GM18499 (cell line): ENCODE measurements around the gene SMAD2.

Experiments used
- ATAC-seq: cut with Tn5 transposase; IDR thresholded peaks from one replicate; pipeline ENCODE4 v1.9.1; 2021; ENCODE audit warnings: moderate number of reproducible peaks; ENCODE audit not compliant: insufficient read depth, unreplicated experiment

The SMAD2 gene

DNA sequence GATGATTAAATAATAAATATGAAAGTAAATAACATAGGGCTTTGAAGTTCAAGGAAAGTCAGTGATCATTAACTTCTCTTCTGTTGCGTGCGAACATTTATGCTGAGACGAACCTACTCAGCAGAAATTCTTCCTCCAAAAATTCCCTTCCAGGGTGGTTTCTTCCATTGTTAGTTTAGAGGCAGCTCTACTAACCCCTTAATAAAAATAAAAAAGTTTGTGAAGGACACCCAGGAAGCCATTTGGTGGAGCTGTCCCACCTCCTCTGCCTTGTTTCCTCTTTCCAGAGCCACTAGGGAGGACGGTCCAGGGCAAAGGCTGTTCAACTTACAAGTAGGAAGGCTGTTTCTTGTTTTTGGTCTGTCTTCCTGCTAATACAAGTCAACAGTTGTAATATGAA, 2.1 kb upstream of the SMAD2 start:
- no peak for ATAC-seq

DNA sequence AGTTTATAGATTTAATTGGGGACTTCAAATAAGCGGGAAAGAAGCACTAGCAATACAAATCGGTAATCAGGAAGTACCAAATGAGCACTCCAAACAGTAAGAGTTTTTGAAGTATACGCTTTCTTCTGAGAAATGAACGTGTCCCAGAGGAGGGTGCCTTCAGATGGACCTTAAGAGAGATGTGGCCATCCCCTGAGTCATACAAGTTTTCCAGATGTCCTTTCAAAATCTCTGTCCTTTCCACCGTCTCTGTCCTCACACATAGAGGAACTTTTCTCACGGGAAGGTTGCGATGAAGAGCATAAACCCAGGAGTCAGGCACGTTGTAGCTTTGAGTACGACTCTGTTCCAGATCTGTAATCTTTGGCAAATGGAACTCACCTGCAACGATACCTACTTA, 1.7 kb upstream of the SMAD2 start:
- ATAC-seq, result no peak

DNA sequence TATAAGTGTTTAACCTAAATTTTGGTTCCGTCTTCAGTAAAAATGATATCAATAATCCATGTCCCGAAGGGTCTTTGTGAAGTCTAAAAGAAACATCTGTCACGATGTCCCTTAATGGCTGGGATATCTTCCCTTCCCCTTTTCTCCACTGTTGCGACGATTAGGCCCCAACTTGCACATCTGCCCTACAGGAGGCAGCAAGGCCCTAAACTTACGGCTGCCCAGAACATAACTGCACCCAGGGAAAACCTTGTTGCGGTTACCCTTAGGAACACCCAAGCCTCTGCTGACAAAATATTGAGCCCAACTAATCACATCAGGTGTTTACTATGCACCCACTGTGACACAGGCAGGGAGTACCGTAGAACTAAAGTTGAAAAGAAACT, 1.3 kb upstream of the SMAD2 start:
- ATAC-seq, result peak; percentile 0

DNA sequence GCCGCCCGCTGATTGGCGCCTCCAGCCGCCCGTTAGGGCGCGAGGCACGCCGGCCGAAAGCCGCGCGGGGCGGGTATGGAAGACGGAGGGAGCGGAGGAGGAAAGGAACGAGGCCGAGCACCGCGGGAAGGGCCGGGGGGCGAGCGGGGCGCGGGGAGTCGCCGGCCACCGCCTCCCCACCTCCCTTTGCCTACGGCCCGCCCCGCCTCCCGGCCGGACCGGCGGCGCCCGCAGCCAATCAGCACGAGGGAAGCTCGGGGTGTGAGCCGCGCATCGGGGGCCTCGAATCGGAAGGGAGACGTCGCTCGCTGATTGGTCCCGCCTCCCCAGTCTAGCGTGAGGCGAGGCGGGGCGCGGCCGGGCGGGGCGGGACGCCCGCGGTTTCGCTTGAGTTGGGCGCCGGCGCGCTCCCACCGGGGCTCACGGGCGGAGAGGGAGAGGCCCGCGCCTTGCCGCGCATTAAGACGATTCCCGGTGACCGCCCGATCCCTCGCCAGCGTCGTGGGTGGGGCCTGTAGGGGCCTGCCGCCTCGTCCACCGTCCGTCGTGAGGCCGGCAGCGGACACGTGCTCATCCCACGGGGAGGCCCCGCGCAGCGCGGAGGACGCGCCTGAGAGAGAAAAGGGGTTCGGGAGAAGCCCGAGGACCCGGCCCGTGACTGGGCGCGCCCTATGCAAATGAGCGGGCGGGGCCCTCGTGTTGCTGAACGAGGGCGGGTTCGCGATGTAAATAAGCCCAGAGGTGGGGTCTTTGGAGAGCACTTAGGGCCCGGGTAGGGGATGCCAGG, 665 bp upstream of the SMAD2 start:
- peak; percentile 58 for ATAC-seq

DNA sequence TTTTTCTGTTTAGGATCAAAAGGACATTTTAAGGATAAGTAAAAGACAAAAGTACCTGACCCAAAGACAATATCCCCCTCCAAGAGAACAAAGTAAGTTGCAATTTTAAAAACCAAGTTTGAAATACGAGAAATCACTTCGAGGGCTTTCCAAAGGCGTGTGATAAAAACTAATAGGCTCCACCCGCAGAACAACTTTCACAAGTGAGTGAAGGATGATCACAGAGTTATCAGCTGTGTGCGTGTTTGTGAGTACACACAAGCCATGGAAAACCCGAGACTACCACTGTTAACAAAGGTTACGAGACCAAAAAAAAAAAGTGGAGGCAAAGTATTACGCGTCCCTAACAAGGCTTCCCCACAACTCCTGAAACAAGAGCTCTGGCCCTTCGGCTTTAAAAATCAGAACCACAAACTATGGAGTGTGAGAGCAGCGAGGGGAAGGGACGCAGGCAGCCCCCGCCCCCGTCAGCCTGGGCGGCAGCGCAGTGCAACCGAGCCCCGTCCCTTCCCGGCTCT, 719 bp downstream of the SMAD2 start:
- no peak for ATAC-seq

DNA sequence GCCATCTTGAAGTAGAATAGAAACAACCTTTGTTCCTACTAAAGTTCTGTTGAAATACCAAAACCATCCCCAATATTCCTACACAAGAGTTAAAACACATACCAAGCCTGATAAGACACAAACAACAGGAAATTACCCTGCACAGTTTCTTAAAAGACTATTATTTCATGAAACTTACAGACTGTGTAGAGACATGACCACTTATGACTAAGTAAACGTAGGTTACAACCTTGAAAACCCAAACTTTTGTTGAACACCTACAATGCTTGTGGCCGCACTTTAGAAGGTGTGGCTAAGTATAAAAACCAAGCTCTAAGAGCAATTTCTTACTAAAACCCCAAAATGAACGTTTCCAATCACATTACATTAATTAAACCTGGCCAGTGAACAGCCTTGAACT, 2.0 kb downstream of the SMAD2 start:
- no peak for ATAC-seq

DNA sequence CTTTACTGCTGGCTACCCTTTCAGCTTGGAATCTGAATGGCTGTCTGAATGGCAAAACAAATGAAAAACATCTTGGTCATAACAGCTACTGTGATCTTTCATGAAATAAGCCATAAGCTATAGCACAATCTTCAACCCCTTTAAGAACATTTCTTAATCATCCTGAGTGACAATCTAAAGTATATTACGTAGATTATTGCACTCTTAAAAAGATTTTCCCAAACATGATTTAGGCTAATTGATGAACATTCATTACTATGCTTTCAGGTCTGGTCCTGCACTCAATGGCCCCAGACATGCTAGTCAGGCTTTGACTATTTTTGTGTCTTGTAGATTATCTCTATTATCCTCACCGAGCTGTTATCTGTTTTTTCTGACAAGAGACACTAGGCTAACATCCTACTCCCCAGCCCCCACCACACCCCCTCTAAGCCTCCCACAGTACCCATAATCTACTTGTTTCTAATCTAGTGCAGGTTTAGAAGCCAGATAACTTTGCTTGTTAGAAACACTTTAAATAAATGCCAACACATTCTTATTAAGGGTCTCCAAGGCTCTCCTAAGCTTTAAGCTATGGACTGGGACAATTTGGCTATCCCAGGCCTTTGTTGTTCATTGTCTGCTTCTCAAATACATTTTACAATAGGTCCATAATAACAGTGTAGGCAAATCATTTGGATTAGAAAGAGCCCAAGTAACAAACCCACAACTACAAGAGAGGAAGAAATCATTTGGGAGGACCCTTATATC, 4.2 kb downstream of the SMAD2 start:
- ATAC-seq, result no peak

DNA sequence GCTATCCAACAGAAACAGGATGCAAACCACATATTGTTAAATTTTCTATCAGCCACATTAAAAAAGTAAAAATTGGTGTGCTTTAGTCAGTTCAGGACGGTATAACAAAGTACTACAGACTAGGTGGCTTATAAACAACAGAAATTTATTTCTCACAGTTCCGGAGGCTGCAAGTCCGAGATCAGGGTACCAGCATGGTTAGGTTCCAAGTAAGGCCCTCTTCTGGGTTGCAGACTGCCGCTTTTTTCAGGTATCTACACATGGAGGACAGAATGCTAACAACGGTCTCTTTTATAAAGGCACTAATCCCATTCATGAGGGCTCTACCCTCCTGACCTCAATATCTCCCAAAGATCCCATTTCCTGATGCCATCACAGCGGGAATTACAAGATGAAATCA, 10.5 kb downstream of the SMAD2 start:
- ATAC-seq, result no peak

DNA sequence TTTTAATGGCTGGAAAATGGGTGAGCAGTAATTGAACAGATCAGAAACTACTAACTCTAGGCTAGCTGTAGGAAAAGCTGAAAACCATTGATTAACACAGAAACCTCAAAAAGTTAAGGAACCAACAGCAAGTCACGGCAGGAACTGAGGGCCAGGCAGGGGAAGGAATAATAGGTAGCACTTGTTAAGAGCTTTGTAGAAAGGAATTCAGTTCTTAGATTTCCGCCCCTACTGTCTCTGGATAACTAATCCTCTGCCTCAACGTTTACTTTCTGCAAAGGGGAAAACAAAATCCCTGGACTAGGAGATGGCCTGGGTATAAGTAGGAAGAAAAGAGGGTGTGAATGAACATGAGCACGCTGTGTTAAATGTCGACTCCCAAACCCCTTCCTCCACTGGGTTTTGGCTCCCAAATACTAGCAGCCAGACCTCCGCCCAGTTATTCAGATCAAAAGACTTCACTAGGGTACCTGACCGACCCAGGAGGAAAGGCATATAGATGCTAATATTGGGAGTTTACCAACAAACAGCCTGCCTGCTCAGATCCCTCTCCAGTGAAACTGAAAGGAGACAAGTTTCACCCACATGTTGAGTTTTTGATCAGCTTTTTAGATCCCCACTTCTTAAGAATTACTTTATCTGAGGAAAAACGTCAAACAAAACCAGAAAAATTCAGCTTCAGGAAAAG, 12.4 kb downstream of the SMAD2 start:
- ATAC-seq, result no peak

DNA sequence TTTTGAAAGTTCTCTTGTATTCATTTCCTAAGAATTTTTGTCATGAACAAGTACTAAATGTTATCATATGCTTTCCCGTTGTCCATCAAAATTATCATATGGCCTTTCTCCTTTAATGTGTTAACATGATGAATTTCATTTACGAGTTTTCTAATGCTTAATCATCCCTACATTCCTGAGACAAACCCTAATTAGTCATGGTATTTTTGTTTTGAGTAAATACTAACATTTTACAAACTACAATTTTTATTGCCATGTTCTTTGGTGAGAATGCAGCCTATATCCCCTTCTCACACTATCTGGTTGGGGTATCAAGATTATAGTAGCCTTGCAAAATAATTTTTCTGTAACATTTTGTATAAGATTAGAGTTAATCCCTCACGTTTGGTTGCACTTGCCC, 14.5 kb downstream of the SMAD2 start:
- ATAC-seq, result no peak

DNA sequence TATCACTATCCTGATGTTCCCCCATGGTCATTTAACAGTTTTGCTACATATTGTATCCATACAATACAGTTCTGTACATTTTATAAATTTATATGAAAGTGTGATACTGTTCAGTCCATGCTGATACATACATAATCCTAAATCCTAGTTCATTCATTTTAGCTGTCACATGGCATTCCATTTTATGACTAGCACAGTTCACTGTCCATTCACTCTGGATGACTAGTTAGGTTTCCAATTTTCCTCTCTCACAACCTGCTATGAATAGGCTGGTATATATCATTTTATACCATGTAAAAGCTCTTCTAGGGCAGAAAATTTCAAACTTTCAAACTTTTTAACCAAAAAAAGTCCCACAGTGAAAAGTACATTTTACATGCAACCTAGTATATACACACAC, 15.2 kb downstream of the SMAD2 start:
- no peak for ATAC-seq

DNA sequence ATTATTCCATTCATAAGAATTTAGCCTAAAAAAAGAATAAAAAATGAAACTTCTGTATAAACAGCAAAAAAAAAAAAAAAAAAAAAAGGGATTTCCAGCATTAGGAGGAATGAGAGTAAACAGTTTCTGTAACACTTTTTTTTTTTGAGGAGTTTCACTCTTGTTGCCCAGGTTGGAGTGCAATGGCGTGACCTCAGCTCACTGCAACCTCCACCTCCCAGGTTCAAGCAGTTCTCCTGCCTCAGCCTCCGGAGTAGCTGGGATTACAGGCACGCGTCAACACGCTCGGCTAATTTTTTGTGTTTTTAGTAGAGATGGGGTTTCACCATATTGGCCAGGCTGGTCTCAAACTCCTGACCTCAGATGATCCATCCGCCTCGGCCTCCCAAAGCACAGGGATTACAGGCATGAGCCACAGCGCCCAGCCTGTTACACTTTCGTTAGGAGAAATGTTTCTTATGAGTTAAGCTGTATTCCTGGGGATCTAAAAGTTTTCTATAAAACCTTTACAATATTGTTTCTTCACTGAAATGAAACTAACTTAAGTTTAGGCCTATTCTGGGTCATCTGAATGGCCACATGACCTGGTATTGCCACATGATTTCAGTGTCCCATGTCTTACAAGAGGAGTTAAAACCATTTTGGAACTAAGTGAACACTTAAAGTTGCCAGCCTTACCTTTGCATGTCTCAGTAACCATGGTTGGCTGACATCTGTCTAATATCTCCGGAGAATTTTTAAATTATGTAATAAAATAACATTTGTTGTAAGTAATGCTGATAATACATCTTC, 17.5 kb downstream of the SMAD2 start:
- ATAC-seq, result no peak

DNA sequence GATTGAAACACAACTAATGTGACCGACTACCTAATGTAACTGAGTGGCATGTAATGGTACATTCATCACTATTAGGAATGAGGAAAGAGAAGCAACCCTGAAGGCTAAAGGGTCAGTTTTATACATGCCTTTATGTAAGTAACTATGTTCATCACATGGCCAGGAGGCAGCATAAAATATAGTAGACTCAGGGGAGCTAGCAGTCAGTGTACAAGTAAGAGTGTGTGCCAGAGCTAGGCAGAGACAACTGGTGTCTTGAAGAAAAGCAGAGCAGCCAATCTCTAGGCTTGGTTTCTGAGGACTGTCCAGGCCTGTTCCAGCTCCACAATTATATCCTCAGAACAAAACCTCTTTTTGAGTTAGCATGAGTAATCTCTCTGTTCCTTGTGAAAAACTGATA, 18.1 kb downstream of the SMAD2 start:
- no peak for ATAC-seq

DNA sequence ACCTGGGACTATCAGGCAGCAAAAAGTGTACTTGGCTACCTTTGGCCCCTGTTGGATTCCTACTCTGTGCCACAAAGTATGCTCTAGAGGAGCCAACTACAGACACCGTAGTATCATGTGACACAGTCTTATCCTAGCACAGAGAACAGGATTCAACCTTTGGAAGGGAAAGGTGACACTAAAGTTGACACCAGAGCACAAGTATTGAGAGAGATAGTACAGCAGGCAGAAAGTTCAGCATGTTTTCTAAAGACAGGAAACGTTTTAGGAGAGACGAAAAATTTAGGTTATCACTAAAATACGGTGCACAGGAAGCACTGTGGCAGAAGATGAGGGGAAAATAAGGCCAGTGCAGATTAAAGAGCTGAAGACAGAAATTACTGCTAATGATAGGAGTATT, 18.6 kb downstream of the SMAD2 start:
- ATAC-seq, result no peak

DNA sequence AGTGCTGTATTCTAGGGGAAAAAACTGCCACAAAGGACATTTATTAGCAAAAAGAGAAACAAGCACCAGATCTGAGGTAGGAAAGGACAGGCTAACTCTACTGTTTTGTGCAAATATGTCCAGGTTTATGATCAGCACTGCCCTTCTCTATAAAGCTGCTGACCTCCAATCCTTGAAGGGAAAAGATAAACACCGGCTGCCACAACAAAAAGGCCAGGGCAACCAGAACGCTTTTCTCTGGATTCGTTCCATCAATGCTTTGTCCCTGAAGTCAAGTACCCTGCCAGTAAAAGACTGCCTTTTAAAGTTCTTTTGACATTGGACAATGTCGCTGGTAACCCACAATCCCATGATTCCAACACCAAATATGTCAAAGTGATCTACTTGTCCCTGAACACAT, 21.0 kb downstream of the SMAD2 start:
- ATAC-seq, result no peak

DNA sequence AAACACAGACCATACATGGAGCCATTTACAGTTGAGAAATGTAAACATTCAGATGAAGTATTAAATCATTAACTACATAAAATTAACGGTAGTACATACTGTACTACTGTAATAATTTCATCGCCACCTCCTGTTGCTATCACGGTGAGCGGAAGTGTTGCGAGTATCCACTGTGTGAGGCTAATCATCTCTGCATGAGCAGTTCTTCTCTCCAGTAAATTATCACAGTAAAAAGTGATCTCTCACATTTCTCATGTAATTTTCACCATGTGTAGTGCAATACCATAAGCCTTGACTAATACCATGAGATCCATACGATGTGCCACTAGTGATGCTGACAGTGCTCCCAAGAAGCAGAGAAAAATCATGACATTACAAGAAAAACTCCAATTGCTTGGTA, 21.9 kb downstream of the SMAD2 start:
- no peak for ATAC-seq

DNA sequence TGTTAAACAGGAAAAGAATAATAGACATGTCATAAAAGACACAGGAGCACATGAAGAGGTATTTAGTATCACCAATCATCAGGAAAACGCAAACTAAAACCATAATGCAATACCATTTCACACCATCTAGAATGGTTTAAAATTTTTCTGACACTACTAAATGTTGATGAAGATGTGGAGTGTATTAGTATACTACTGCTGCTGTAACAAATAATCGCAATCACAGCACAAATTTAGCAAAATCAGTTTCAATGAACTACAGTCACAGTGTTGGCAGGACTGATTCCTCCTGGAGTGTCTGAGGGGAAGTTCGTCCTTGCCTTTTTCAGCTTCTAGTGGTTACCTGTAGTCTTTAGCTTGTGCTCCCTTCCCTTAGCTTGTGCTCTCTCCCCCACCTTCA, 24.1 kb downstream of the SMAD2 start:
- ATAC-seq, result no peak

DNA sequence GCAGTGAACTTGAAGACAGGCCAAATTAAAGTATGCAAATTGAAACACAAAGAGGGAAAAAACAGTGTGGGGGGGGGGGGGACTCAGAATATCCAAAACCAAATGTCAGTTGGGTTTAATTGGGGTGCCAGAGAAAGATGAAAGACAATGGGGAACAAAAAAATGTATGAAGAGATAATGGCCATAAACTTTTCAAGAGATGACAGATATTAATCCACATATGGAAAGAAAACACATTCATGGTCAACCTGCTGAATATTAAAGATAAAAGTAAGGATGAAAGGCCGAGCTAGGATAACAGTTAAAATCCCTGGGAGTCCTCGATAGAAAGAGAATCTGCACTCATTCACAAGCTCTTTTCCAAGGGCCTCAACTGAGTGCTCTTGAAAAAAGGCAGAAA, 26.6 kb downstream of the SMAD2 start:
- no peak for ATAC-seq

DNA sequence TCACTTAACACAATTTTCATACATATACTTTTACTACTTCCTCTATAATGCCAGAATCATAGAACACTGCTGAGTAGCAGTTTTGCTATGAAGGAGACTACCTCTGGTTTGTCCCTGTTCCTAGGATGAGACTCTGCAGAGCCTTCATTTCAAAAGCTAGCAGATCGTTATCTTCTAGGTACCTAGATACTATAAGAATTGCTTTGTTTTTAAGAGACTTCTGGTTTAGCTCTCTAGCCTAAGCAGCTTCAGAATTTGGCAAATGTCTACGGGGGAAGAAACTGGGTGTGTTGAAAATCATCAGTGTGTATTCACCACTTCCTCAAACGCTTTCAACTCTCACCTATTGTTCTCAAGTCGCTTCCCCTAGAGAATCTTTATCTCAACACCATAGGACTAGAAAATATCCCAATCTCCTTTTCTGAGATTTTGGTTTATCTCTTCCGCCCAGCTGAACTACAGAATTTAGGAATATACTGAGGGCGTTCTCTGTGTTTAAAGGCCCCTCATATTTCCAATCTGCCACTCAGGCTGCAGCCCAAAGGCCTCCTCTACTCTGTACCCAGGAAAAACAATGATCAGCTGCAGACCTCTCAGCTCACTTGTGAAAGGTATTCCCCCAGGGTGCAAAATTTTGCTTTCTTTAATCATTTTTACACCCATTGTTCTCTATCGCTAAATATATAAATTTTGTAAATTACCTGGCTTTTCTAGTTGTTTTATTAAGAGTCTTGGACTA, 28.7 kb downstream of the SMAD2 start:
- ATAC-seq, result peak; percentile 84
